Measurements from ENCODE around the gene KRT71.
A peak's percentile ranks its signal among the peaks of the same experiment; 100 is the strongest.

The KRT71 gene

DNA sequence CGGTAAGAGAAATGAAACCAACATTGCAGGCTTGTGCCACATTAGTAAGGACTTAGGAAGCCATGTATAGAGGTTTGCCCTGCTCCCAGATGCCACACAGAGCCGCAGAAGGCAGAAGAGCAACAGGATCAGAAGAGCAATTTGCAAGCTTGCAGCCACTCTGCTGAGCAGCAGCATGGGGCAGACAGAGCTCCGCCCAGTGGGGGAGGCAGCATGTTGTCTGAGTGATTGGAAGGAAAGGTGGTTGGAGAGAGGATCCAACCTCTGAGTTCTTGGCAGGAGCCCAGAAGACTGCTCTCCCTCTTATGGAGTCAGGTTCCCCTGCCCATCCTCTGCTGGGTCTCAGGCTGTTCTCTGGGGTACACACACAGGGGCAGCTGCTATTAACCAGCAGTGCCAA is 57.6 kb downstream of the KRT71 start:
- Histone ChIP-seq H3K4me3 (ENCODE audit: severe bottlenecking) (no peak overlapping the region), H3K27ac (ENCODE audit: poor library complexity, severe bottlenecking) (peak overlapping the region; percentile 100), H3K9me3 (ENCODE audit: severe bottlenecking) (no peaks in the 10 kb centered on the region), H3K27me3 (ENCODE audit: insufficient read depth, poor library complexity, severe bottlenecking) (no peaks in the 10 kb centered on the region), H3K4me1 (ENCODE audit: insufficient read depth, poor library complexity, severe bottlenecking) (peaks cover 44% of the 10 kb centered on the region), H3K36me3 (ENCODE audit: low read depth) (peaks cover 22% of the 10 kb centered on the region)
- TF ChIP-seq, protein P1, sequence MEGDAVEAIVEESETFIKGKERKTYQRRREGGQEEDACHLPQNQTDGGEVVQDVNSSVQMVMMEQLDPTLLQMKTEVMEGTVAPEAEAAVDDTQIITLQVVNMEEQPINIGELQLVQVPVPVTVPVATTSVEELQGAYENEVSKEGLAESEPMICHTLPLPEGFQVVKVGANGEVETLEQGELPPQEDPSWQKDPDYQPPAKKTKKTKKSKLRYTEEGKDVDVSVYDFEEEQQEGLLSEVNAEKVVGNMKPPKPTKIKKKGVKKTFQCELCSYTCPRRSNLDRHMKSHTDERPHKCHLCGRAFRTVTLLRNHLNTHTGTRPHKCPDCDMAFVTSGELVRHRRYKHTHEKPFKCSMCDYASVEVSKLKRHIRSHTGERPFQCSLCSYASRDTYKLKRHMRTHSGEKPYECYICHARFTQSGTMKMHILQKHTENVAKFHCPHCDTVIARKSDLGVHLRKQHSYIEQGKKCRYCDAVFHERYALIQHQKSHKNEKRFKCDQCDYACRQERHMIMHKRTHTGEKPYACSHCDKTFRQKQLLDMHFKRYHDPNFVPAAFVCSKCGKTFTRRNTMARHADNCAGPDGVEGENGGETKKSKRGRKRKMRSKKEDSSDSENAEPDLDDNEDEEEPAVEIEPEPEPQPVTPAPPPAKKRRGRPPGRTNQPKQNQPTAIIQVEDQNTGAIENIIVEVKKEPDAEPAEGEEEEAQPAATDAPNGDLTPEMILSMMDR (IDR thresholded peaks at IDR 0.05; ENCODE audit: poor library complexity, severe bottlenecking): peak; percentile 5
- DNase-seq (ENCODE audit: low spot score): no peak
- peak; percentile 15 for ATAC-seq (ENCODE audit: low read depth)

DNA sequence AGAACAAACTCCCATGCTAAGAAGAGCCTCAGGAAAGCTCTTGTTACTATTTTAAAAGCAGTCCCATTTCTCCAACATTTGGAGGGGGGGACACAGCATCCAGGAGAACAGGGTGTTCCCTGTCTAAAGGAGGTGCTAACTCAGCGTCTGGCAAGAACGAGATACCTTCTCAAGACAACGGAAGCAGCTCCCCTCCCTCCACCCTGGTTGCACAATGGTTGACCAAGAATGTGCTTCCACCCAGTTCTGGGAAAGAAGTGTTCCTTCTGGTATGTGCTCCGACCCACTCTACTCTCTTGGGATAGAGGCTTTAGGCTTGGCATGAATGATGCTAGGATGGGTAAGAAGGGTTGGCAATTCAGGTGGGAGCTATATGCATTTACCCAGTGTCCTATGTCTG is 58.4 kb downstream of the KRT71 start:
- H3K27me3 ChIP-seq (ENCODE audit: insufficient read depth, poor library complexity, severe bottlenecking): no peaks in the 10 kb centered on the region
- peak overlapping the region; percentile 100 for H3K27ac ChIP-seq (ENCODE audit: poor library complexity, severe bottlenecking)
- DNase-seq (ENCODE audit: low spot score): peak; percentile 91

DNA sequence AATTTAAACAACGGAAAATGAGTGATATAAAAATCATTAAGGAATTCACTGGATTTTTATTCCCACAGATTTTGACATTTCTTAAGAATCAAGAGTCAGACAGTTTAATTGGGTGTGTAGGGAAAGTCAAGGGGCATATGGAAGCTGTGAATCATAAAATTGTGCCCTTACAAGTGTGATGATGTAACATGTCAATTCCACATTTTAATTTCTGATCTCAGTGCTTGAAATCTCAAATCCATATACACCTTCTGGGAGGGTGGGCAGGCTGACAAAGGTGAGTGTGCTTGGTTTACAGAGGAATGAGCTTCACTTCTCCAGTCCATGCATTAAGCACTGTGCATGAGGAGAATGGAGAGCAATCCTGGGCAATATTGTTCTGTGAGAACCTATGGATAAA is 58.8 kb downstream of the KRT71 start:
- ATAC-seq (ENCODE audit: low read depth) (peak; percentile 3), DNase-seq (ENCODE audit: low spot score) (no peak)
- Histone ChIP-seq H3K36me3 (ENCODE audit: low read depth) (peaks cover 34% of the 10 kb centered on the region), H3K4me3 (ENCODE audit: severe bottlenecking) (no peak overlapping the region), H3K4me1 (ENCODE audit: insufficient read depth, poor library complexity, severe bottlenecking) (peaks cover 38% of the 10 kb centered on the region), H3K9me3 (ENCODE audit: severe bottlenecking) (no peaks in the 10 kb centered on the region), H3K27me3 (ENCODE audit: insufficient read depth, poor library complexity, severe bottlenecking) (no peaks in the 10 kb centered on the region), H3K27ac (ENCODE audit: poor library complexity, severe bottlenecking) (peak overlapping the region; percentile 100)
- TF ChIP-seq, protein P1 (IDR thresholded peaks at IDR 0.05; ENCODE audit: poor library complexity, severe bottlenecking): no peak

More for the DNA sequence above, 58.4 kb downstream of the KRT71 start:
- TF ChIP-seq, protein P1 (IDR thresholded peaks at IDR 0.05; ENCODE audit: poor library complexity, severe bottlenecking): no peak
- Histone ChIP-seq H3K36me3 (ENCODE audit: low read depth) (peaks cover 30% of the 10 kb centered on the region), H3K4me1 (ENCODE audit: insufficient read depth, poor library complexity, severe bottlenecking) (peaks cover 40% of the 10 kb centered on the region), H3K4me3 (ENCODE audit: severe bottlenecking) (no peak overlapping the region), H3K9me3 (ENCODE audit: severe bottlenecking) (no peaks in the 10 kb centered on the region)
- peak; percentile 54 for ATAC-seq (ENCODE audit: low read depth)
